C4-2B (cell line): ENCODE results near the gene GIMD1.

Experiments used
- ZFX ChIP-seq: fragments of 450-650 bp; IDR thresholded peaks from 2 replicates; pipeline ENCODE4 v1.6.1; 2017
- TF ChIP-seq, protein P1 (sequence below): fragments of 450-650 bp; conservative IDR thresholded peaks from 2 replicates; pipeline ENCODE4 v1.5.1; 2017; ENCODE audit warnings: mild to moderate bottlenecking

DNA sequence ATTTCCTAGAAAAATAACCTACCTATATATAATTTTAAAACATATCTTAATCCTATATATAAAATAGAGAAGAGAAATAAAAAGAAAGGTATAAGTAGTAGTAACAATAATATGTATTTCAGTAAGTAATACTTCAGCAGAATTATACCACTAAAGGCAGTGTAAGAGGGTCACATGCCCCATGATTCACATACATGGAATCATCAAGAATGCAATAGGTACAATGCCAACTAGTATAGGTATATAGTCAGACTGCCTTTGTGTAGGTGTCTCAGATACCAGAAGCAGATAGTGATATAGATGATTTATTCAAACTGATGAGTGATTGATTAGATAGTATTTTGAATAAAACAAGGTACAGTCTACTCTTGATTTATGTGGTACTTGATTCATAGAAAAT lies 42.8 kb downstream of the GIMD1 start:
- TF ChIP-seq, protein P1, sequence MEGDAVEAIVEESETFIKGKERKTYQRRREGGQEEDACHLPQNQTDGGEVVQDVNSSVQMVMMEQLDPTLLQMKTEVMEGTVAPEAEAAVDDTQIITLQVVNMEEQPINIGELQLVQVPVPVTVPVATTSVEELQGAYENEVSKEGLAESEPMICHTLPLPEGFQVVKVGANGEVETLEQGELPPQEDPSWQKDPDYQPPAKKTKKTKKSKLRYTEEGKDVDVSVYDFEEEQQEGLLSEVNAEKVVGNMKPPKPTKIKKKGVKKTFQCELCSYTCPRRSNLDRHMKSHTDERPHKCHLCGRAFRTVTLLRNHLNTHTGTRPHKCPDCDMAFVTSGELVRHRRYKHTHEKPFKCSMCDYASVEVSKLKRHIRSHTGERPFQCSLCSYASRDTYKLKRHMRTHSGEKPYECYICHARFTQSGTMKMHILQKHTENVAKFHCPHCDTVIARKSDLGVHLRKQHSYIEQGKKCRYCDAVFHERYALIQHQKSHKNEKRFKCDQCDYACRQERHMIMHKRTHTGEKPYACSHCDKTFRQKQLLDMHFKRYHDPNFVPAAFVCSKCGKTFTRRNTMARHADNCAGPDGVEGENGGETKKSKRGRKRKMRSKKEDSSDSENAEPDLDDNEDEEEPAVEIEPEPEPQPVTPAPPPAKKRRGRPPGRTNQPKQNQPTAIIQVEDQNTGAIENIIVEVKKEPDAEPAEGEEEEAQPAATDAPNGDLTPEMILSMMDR = no peak
- no peak for TF ChIP-seq ZFX
